Activated T-helper 9 cell treated with anti-CD3 and anti-CD28 coated beads, Interleukin-2, amount 50 U/mL, for 16 hours (primary cell): ENCODE results near the gene ATP6V1F.
"Not testable (repeated sequence)": the region's sequence is repeated elsewhere in the genome, so short reads cannot be mapped to it uniquely, and the experiment has no call there.

ENCODE experiments used
- DNase-seq: peaks from one replicate; pipeline ENCODE4 v3.0.0-alpha.2; 2020; ENCODE audit warnings: low read depth

ATP6V1F gene

GRCh38 chr7:128903621-128904361 lies 41.1 kb downstream of the ATP6V1F start:
- DNase-seq: no peak

GRCh38 chr7:128904381-128905197 lies 41.9 kb downstream of the ATP6V1F start:
- DNase-seq: no peak

- DNase-seq: no peak
Observed at GRCh38 chr7:128906001-128906765, 43.5 kb downstream of the ATP6V1F start.

- no peak for DNase-seq
Observed at GRCh38 chr7:128906766-128907559, 44.3 kb downstream of the ATP6V1F start.

- DNase-seq: no peak
Observed at GRCh38 chr7:128908750-128909624, 46.3 kb downstream of the ATP6V1F start.

- no peak for DNase-seq
Observed at GRCh38 chr7:128909625-128910568, 47.2 kb downstream of the ATP6V1F start.

GRCh38 chr7:128910569-128910945 lies 47.9 kb downstream of the ATP6V1F start, which contains the start of gene KCP:
Gene KCP (minus strand): TSS chr7:128910709. CDS start chr7:128910676, 33 bp downstream.
- DNase-seq: no peak

- no peak for DNase-seq
Observed at GRCh38 chr7:128911423-128912031, 48.9 kb downstream of the ATP6V1F start.

- DNase-seq: no peak
Observed at GRCh38 chr7:128912281-128912680, 49.6 kb downstream of the ATP6V1F start.

- not testable (repeated sequence) for DNase-seq
Observed at GRCh38 chr7:128912709-128913495, 50.2 kb downstream of the ATP6V1F start.

- no peak for DNase-seq
Observed at GRCh38 chr7:128913870-128914565, 51.4 kb downstream of the ATP6V1F start.

GRCh38 chr7:128914566-128915151 lies 52.0 kb downstream of the ATP6V1F start:
- no peak for DNase-seq

GRCh38 chr7:128915271-128915819 lies 52.7 kb downstream of the ATP6V1F start:
- no peak for DNase-seq
